Activated T-cell treated with anti-CD3 and anti-CD28 coated beads for 48 hours (primary cell): ENCODE data around the gene FBXW2.

ENCODE experiments used
- DNase-seq: peaks from one replicate; pipeline ENCODE4 v3.0.0-alpha.2; 2020; ENCODE audit warnings: low read depth

FBXW2 gene

GRCh38 chr9:120714088-120714845 is 78.9 kb downstream of the FBXW2 start, which contains the start of gene MEGF9:
Gene MEGF9, minus strand, starts transcription at chr9:120714470. Its CDS starts 112 bp downstream, at chr9:120714358.
- peak; percentile 96 for DNase-seq

GRCh38 chr9:120713257-120714087 is 79.7 kb downstream of the FBXW2 start:
- no peak for DNase-seq

GRCh38 chr9:120712539-120713031 is 80.6 kb downstream of the FBXW2 start:
- DNase-seq, result no peak

GRCh38 chr9:120711841-120712538 is 81.2 kb downstream of the FBXW2 start:
- no peak for DNase-seq

- no peak for DNase-seq
Measured at GRCh38 chr9:120711354-120711753, 81.9 kb downstream of the FBXW2 start.

- DNase-seq, result no peak
Measured at GRCh38 chr9:120710110-120710981, 82.9 kb downstream of the FBXW2 start.

- no peak for DNase-seq
Measured at GRCh38 chr9:120708526-120709224, 84.5 kb downstream of the FBXW2 start.

GRCh38 chr9:120707170-120707569 is 86.0 kb downstream of the FBXW2 start:
- no peak for DNase-seq
